H9 (cell line): ENCODE results near the gene EGLN1. TPM values are rescaled to one million over a fixed set of nuclear protein-coding genes. Genes with fewer than 3 reads are reported as not detected.

Experiments used
- DNase-seq: peaks from one replicate; pipeline ENCODE4 v3.0.0-alpha.2; 2017
- H2AFZ ChIP-seq: one replicate; pipeline ENCODE4 v1.6.1; 2013; ENCODE audit warnings: mild to moderate bottlenecking, low read length, control low read depth, moderate library complexity
- H2AK5ac ChIP-seq: 2 replicates; pipeline ENCODE4 v1.6.1; 2013; ENCODE audit warnings: low read length, control low read depth, mixed read lengths; ENCODE audit not compliant: insufficient read length
- H2BK120ac ChIP-seq: one replicate; pipeline ENCODE4 v1.6.1; 2013; ENCODE audit warnings: low read depth, mild to moderate bottlenecking, low read length, control low read depth, inconsistent platforms; ENCODE audit not compliant: poor library complexity, severe bottlenecking
- H2BK12ac ChIP-seq: 2 replicates; pipeline ENCODE4 v1.6.1; 2013; ENCODE audit warnings: low read length, control low read depth, mixed read lengths, low read depth; ENCODE audit not compliant: insufficient read length
- H2BK15ac ChIP-seq: 2 replicates; pipeline ENCODE4 v1.6.1; 2013; ENCODE audit warnings: low read depth, low read length, control low read depth
- H2BK20ac ChIP-seq: one replicate; pipeline ENCODE4 v1.6.1; 2013; ENCODE audit warnings: low read depth, mild to moderate bottlenecking, low read length, control low read depth, inconsistent platforms; ENCODE audit not compliant: poor library complexity, severe bottlenecking
- H2BK5ac ChIP-seq: 2 replicates; pipeline ENCODE4 v1.6.1; 2013; ENCODE audit warnings: low read length, control low read depth, mixed read lengths; ENCODE audit not compliant: insufficient read length
- H3K14ac ChIP-seq: 2 replicates; pipeline ENCODE4 v1.6.1; 2013; ENCODE audit warnings: low read length, control low read depth; ENCODE audit not compliant: insufficient read depth
- H3K18ac ChIP-seq: 2 replicates; pipeline ENCODE4 v1.6.1; 2013; ENCODE audit warnings: low read depth, mild to moderate bottlenecking, mixed read lengths, low read length, control low read depth; ENCODE audit not compliant: insufficient read length
- H3K23ac ChIP-seq: 2 replicates; pipeline ENCODE4 v1.6.1; 2013; ENCODE audit warnings: low read length, control low read depth, mixed read lengths, low read depth; ENCODE audit not compliant: insufficient read length
- H3K23me2 ChIP-seq: 2 replicates; pipeline ENCODE4 v1.6.1; 2013; ENCODE audit warnings: low read depth, mild to moderate bottlenecking, mixed read lengths, low read length, control low read depth; ENCODE audit not compliant: insufficient read length, poor library complexity, severe bottlenecking
- H3K27ac ChIP-seq: 2 replicates; pipeline ENCODE4 v1.5.1; 2013; ENCODE audit warnings: low read length, control low read depth, mixed read lengths, low read depth; ENCODE audit not compliant: insufficient read length
- H3K27me3 ChIP-seq: 2 replicates; pipeline ENCODE4 v1.6.1; 2013; ENCODE audit warnings: low read length, control low read depth, inconsistent platforms; ENCODE audit not compliant: insufficient read depth
- H3K4ac ChIP-seq: 2 replicates; pipeline ENCODE4 v1.6.1; 2013; ENCODE audit warnings: low read depth, mild to moderate bottlenecking, control low read depth, inconsistent platforms, low read length, moderate library complexity
- H3K4me1 ChIP-seq: 2 replicates; pipeline ENCODE4 v1.6.1; 2013; ENCODE audit warnings: low read length, control low read depth, inconsistent platforms; ENCODE audit not compliant: insufficient read depth
- H3K4me2 ChIP-seq: 2 replicates; pipeline ENCODE4 v1.6.1; 2013; ENCODE audit warnings: low read length, control low read depth, mixed read lengths; ENCODE audit not compliant: insufficient read length, insufficient read depth
- H3K56ac ChIP-seq: 2 replicates; pipeline ENCODE4 v1.6.1; 2013; ENCODE audit warnings: low read depth, mild to moderate bottlenecking, mixed read lengths, low read length, control low read depth; ENCODE audit not compliant: insufficient read length
- H3K79me1 ChIP-seq: 2 replicates; pipeline ENCODE4 v1.6.1; 2013; ENCODE audit warnings: low read depth, mild to moderate bottlenecking, moderate library complexity, low read length, control low read depth, inconsistent platforms; ENCODE audit not compliant: insufficient read depth, poor library complexity, severe bottlenecking
- H3K79me2 ChIP-seq: 2 replicates; pipeline ENCODE4 v1.6.1; 2013; ENCODE audit warnings: low read length, control low read depth, inconsistent platforms; ENCODE audit not compliant: insufficient read depth
- H3K9ac ChIP-seq: 2 replicates; pipeline ENCODE4 v1.6.1; 2013; ENCODE audit warnings: low read length, control low read depth, mixed read lengths; ENCODE audit not compliant: insufficient read length; ENCODE audit errors: extremely low read depth
- H3K9me3 ChIP-seq: one replicate; pipeline ENCODE4 v1.6.1; 2013; ENCODE audit warnings: low read depth, low read length, inconsistent platforms; ENCODE audit not compliant: control insufficient read depth
- H3T11ph ChIP-seq: one replicate; pipeline ENCODE4 v1.6.1; 2013; ENCODE audit warnings: mild to moderate bottlenecking, low read length, control low read depth, inconsistent platforms
- H4K20me1 ChIP-seq: one replicate; pipeline ENCODE4 v1.6.1; 2013; ENCODE audit not compliant: control insufficient read depth, insufficient read length, insufficient read depth
- H4K5ac ChIP-seq: 2 replicates; pipeline ENCODE4 v1.6.1; 2013; ENCODE audit warnings: low read depth, mild to moderate bottlenecking, mixed read lengths, low read length, control low read depth; ENCODE audit not compliant: insufficient read length
- H4K8ac ChIP-seq: replicated peaks from 2 replicates; pipeline ENCODE4 v1.6.1; 2013; ENCODE audit warnings: low read length, control low read depth, mixed read lengths, low read depth; ENCODE audit not compliant: insufficient read length
- H4K91ac ChIP-seq: 2 replicates; pipeline ENCODE4 v1.6.1; 2013; ENCODE audit warnings: low read depth, mild to moderate bottlenecking, moderate library complexity, mixed read lengths, low read length, control low read depth; ENCODE audit not compliant: insufficient read length
- H3K27ac Mint-ChIP-seq, 3 experiments: 2 replicates in 2 of 3; 3 replicates in 1 of 3; pipeline ENCODE4 v1.8.0; 2020 to 2021; ENCODE audit warnings: mixed read lengths in 3 of 3, mild to moderate bottlenecking in 1 of 3, moderate library complexity in 1 of 3
- H3K27me3 Mint-ChIP-seq: 2 replicates; pipeline ENCODE4 v1.8.0; 2021; ENCODE audit warnings: low read depth, mild to moderate bottlenecking, moderate library complexity, mixed read lengths
- H3K36me3 Mint-ChIP-seq, 3 experiments: 2 replicates in 2 of 3; 3 replicates in 1 of 3; pipeline ENCODE4 v1.8.0; 2020 to 2021; ENCODE audit warnings: low read depth in 3 of 3, mixed read lengths in 3 of 3; ENCODE audit not compliant: insufficient read depth in 1 of 3
- H3K4me1 Mint-ChIP-seq, 2 experiments: 2 replicates each; pipeline ENCODE4 v1.8.0; 2020; ENCODE audit warnings: mixed read lengths in 2 of 2
- H3K4me3 Mint-ChIP-seq, 2 experiments: 2 replicates in 1 of 2; 3 replicates in 1 of 2; pipeline ENCODE4 v1.8.0; 2020 to 2021; ENCODE audit warnings: mild to moderate bottlenecking in 2 of 2, mixed read lengths in 2 of 2, moderate library complexity in 1 of 2
- H3K9me3 Mint-ChIP-seq, 2 experiments: 2 replicates in 1 of 2; 3 replicates in 1 of 2; pipeline ENCODE4 v1.8.0; 2020; ENCODE audit warnings: mild to moderate bottlenecking in 2 of 2, mixed read lengths in 2 of 2, moderate library complexity in 1 of 2
- CTCF ChIP-seq: fragments of 200-600 bp; sonication (generic); conservative IDR thresholded peaks from 3 replicates; pipeline ENCODE4 v1.8.0; 2021; ENCODE audit warnings: antibody characterized with exemption, mild to moderate bottlenecking
- whole genome bisulfite sequencing: extraction: QIAGEN DNeasy Blood & Tissue Kit; methylation state at CpG from one replicate; pipeline ENCODE4 v1.1.7; 2013; ENCODE audit warnings: missing lambda C conversion rate, low lambda C conversion rate, mixed read lengths; ENCODE audit not compliant: insufficient read length; ENCODE audit errors: extremely low coverage; 5-methylcytosine and 5-hydroxymethylcytosine counted together
- total RNA-seq: library from RNA; stranded (reverse); gene quantifications from 2 replicates; pipeline ENCODE4 v1.2.1, GENCODE V29; 2021

Gene EGLN1
- total RNA-seq, 1 experiment from 2014 or later: 8.4 TPM

- DNase-seq: no peak
- Histone ChIP-seq H3K9me3 (no peaks in the 10 kb centered on the region), H2BK12ac (no peak overlapping the region), H4K91ac (no peak overlapping the region), H2AK5ac (no peak overlapping the region), H2BK20ac (no peak overlapping the region), H4K5ac (no peak overlapping the region), H3K4me2 (no peak overlapping the region), H3K18ac (no peak overlapping the region), H3K14ac (no peak overlapping the region), H3K27me3 (no peaks in the 10 kb centered on the region), H2BK120ac (no peak overlapping the region), H3K79me2 (no peaks in the 10 kb centered on the region), H3K56ac (no peak overlapping the region), H4K8ac (no peak overlapping the region), H3K4ac (no peak overlapping the region), H3K23me2 (no peaks in the 10 kb centered on the region), H3K79me1 (no peaks in the 10 kb centered on the region), H3K23ac (no peak overlapping the region), H2AFZ (no peak overlapping the region), H3K4me1 (no peaks in the 10 kb centered on the region), H3T11ph (no peak overlapping the region), H2BK15ac (no peak overlapping the region), H3K27ac (no peak overlapping the region), H3K9ac (no peak overlapping the region), H2BK5ac (no peak overlapping the region), H4K20me1 (no peaks in the 10 kb centered on the region)
- H3K36me3 Mint-ChIP-seq: no peaks in the 10 kb centered on the region
- no CpG with 5 or more reads among the region's 5 CpGs for WGBS
- no peaks in the 10 kb centered on the region for H3K4me1 Mint-ChIP-seq
- H3K27me3 Mint-ChIP-seq: peaks cover 34% of the 10 kb centered on the region
- no peak overlapping the region for H3K4me3 Mint-ChIP-seq
- H3K27ac Mint-ChIP-seq: no peak overlapping the region
- TF ChIP-seq CTCF: no peak
- H3K9me3 Mint-ChIP-seq: no peaks in the 10 kb centered on the region; a peak in 2 of 5 replicates
Measured at GRCh38 chr1:231446138-231446537, 24.1 kb upstream of the EGLN1 start.
